SK-N-SH (cell line): ENCODE data around the gene PAPOLG.

Experiments used
- EZH2phosphoT487 ChIP-seq: fragments of 200-600 bp; sonication (generic); IDR thresholded peaks from 2 replicates; pipeline ENCODE4 v1.6.1; 2017; ENCODE audit warnings: low read depth, mixed run types, mild to moderate bottlenecking, antibody characterized with exemption, moderate library complexity, borderline replicate concordance
- GABPA ChIP-seq: IDR thresholded peaks from 2 replicates; pipeline ENCODE4 v1.4.0; 2012; ENCODE audit warnings: low read depth, mild to moderate bottlenecking
- NRF1 ChIP-seq: IDR thresholded peaks from 2 replicates; pipeline ENCODE4 v1.6.1; 2012; ENCODE audit warnings: low read depth, mild to moderate bottlenecking, low read length
- RFX5 ChIP-seq: IDR thresholded peaks from 2 replicates; pipeline ENCODE4 v1.6.1; 2012; ENCODE audit warnings: mild to moderate bottlenecking, improper control_type of control experiment, low read length
- TF ChIP-seq, protein P1 (sequence below): fragments of 200-600 bp; sonication (generic); IDR thresholded peaks from 2 replicates; pipeline ENCODE4 v1.6.1; 2017; ENCODE audit warnings: antibody characterized with exemption, mild to moderate bottlenecking, moderate library complexity

- TF ChIP-seq, protein P1, sequence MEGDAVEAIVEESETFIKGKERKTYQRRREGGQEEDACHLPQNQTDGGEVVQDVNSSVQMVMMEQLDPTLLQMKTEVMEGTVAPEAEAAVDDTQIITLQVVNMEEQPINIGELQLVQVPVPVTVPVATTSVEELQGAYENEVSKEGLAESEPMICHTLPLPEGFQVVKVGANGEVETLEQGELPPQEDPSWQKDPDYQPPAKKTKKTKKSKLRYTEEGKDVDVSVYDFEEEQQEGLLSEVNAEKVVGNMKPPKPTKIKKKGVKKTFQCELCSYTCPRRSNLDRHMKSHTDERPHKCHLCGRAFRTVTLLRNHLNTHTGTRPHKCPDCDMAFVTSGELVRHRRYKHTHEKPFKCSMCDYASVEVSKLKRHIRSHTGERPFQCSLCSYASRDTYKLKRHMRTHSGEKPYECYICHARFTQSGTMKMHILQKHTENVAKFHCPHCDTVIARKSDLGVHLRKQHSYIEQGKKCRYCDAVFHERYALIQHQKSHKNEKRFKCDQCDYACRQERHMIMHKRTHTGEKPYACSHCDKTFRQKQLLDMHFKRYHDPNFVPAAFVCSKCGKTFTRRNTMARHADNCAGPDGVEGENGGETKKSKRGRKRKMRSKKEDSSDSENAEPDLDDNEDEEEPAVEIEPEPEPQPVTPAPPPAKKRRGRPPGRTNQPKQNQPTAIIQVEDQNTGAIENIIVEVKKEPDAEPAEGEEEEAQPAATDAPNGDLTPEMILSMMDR: no peak
- TF ChIP-seq RFX5: no peak
- TF ChIP-seq NRF1: no peak
- TF ChIP-seq GABPA: no peak
- no peak for TF ChIP-seq EZH2phosphoT487
Measured at GRCh38 chr2:60825666-60826065, 69.6 kb downstream of the PAPOLG start.
